NCI-H82 (cell line): ENCODE measurements around the gene MARVELD3.
"Not testable (repeated sequence)": the region's sequence is repeated elsewhere in the genome, so short reads cannot be mapped to it uniquely, and the experiment has no call there.

ENCODE experiments used
- DNase-seq: peaks from one replicate; lab custom pipeline; 2025; lab: John Stamatoyannopoulos, UW

Gene MARVELD3, protein sequence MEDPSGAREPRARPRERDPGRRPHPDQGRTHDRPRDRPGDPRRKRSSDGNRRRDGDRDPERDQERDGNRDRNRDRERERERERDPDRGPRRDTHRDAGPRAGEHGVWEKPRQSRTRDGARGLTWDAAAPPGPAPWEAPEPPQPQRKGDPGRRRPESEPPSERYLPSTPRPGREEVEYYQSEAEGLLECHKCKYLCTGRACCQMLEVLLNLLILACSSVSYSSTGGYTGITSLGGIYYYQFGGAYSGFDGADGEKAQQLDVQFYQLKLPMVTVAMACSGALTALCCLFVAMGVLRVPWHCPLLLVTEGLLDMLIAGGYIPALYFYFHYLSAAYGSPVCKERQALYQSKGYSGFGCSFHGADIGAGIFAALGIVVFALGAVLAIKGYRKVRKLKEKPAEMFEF

DNA sequence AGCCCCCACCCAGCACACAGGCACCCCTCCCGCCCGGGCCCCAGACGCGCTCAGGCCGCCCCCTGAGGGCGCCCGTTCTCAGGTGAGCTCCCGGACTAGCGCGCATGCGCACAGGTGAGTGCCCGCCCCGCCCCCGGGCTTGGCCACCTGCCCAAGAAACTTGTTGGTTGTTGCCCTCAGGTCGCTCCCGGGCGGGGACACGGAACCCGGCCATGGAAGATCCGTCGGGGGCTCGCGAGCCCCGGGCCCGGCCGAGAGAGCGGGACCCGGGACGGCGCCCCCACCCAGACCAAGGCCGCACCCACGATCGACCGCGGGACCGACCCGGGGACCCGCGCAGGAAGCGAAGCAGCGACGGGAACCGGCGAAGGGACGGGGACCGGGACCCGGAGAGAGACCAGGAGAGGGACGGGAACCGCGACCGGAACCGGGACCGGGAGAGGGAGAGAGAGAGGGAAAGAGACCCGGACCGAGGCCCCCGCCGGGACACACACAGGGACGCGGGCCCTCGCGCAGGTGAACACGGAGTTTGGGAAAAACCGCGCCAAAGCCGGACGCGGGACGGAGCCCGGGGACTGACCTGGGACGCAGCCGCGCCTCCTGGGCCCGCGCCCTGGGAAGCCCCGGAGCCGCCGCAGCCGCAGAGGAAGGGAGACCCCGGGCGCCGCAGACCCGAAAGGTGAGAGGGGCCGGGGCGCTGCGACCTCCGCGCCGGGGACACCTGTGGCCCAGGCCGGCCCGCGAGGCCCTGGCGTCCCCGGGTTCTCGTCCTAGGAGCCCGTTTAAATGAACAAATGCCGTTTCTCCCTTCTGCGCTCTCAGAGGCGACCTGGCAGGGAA is at the start of gene MARVELD3:
Gene MARVELD3, plus strand, starts transcription at position 167 of the 840 bp plus-strand sequence. Its CDS starts 46 bp downstream, at position 213.
- DNase-seq, result no peak

DNA sequence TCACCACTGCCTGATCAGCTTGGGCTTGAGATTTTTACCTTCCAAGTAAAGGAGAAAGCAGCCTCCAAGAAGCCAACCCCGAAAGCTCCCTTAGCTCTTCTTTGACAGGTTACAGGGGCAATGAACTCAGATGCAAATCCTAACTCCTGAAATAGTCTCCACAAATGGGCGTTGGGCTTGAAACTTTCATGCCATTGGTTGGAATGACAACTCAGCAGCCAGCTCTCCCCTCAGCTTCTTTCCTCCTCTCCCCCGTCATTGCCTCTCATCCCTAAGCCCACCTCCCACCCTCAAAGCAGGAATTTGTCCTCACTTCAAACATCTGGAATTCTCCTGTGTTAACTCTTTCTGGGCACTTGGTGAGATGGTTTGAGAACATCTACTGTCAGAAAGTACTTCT is 49.0 kb upstream of the MARVELD3 start, which contains the start of gene TAT:
Gene TAT, minus strand, starts transcription at position 122 of the 400 bp plus-strand sequence. CDS start 677 bp downstream, outside the sequence.
- DNase-seq, result no peak

DNA sequence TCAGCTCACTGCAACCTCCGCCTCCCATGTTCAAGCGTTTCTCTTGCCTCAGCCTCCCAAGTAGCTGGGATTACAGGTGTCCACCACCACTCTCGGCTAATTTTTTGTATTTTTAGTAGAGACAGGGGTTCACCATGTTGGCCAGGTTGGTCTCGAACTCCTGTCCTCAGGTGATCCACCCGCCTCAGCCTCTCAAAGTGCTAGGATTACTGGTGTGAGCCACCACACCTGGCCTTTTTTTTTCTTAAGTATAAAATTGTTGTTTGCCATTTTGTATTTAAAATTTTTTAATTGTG is 43.5 kb upstream of the MARVELD3 start:
- DNase-seq, result not testable (repeated sequence)

- DNase-seq, result no peak
Measured at GRCh38 chr16:71584543-71585317, 41.3 kb upstream of the MARVELD3 start.

DNA sequence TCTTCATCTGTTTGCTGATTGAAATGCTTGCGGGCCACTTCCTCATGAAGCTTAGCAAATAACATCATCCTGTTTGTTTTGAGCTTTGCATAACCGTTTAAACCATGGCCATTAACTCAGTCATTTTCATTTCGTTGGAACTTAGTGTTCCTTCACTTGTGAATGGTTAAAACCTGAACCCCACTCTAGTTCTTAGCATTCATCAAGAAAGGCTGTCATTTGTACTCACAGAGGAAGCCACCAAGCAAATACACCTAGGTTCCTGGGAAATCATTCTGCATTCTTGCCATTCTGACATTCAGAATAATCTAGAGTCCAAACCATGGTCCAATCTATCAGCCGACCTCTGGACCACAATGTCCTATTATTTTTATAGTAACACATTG is 40.7 kb upstream of the MARVELD3 start:
- DNase-seq, result no peak

GRCh38 chr16:71589334-71589733 is 36.6 kb upstream of the MARVELD3 start:
- not testable (repeated sequence) for DNase-seq

DNA sequence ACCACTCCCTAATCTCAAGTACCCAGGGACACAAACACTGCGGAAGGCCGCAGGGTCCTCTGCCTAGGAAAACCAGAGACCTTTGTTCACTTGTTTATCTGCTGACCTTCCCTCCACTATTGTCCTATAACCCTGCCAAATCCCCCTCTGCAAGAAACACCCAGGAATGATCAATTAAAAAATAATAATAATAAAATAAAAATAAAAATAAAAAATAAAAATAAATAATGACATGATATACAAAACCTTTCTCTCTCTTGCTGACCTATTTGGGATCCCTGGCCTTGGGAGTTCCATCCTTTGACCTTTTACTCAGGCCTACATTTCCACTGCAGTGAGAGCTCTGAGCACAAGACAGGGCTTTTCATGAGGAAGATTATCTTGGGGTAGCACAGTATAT is 35.9 kb upstream of the MARVELD3 start:
- DNase-seq, result not testable (repeated sequence)

- DNase-seq, result no peak
Measured at GRCh38 chr16:71590584-71590983, 35.4 kb upstream of the MARVELD3 start.

DNA sequence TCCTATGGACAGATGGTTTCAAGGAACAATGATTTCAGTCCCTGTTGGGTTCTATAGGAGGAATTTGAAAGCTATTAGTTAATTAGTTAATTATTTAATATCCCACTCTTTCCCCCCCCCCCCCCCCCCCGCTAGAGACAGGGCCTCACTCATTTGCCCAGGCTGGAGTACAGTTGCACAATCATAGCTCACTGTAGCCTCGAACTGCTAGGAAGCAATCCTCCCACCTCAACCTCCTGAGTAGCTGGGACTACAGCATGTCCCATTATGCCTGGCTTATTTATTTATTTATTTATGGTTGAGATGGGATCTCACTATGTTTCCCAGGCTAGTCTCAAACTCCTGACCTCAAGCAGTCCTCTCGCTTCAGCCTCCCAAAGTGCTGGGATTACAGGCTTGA is 34.1 kb upstream of the MARVELD3 start:
- DNase-seq, result no peak

DNA sequence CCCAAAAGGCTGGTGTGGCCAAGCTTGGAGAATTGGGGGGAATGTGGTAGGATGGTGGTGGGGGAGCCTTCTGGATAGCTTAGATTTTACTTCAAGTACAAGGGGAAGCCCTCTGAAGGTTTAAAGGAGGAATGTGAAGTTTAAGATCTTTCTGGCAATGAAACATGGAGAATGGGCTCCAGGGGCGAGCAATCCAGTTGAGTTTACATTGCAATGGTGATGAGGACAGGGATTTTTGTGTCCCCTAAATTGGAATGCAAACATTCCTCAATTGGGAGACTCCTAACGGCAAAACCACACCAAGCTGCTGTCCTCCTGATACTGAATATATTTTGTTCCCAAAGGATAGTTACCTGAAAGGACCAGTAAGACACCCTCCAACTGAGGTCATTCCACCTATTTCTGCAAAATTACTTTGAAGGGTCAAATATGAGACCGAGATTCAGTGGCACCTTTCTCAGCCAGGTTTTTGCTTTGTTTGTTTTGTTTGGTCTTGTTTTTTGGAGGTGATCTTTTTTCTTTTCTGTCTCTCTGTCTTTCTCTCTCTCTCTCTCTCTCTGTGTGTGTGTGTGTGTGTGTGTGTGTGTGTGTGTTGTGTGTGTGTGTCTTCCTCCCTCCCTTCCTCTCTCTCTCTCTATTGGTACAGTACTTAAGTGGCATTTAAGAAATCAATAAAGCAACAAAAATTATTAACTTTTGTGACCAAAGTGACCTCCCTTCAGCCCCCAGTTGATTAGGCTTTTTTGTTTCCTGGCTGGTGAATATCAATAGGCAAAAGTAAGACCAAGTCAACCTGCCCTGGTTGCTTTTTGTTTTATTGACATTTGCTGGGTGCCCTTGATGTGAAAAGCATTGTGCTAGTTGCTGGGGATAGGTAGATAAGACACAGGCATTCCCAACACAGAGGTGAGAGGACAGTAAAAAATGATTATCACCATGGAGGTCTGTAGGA is 32.7 kb upstream of the MARVELD3 start:
- no peak for DNase-seq

GRCh38 chr16:71594000-71594646 is 31.9 kb upstream of the MARVELD3 start:
- no peak for DNase-seq

DNA sequence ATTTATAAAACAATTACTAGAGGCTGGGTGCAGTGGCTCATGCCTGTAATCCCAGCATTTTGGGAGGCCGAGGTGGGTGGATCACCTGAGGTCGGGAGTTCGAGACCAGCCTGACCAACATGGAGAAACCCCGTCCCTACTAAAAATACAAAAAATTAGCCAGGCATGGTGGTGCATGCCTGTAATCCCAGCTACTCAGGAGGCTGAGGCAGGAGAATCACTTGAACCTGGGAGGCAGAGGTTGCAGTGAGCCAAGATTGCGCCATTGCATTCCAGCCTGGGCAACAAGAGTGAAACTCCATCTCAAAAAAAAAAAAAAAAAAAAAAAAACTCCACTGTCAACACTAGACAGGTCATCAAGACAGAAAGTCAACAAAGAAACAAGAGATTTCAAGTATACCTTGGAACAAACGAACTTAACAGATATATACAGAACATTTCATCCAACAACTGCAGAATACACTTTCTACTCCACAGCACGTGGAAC is 30.6 kb upstream of the MARVELD3 start:
- not testable (repeated sequence) for DNase-seq

GRCh38 chr16:71598426-71598825 is 27.6 kb upstream of the MARVELD3 start:
- DNase-seq, result not testable (repeated sequence)

GRCh38 chr16:71600822-71601221 is 25.2 kb upstream of the MARVELD3 start:
- no peak for DNase-seq

DNA sequence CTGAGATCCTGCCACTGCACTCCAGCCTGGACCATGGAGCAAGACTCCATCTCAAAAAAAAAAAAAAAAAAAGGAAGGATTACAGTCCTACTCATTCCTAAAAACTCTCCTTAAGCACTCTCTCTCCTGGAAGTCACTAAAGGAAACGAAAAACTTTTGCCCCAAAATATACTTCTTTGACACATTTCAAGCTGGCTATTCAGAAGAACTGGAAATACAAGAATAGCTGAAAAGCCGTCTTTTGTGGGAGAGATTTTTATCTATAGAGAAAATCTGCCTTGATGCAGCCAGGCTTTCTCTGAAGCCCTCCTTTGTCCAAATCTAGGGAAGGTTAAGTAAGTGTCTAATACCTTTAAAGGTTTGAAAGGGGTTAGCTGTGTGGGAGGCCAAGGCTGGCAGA is 16.9 kb upstream of the MARVELD3 start:
- no peak for DNase-seq

GRCh38 chr16:71610447-71610846 is 15.5 kb upstream of the MARVELD3 start:
- DNase-seq, result no peak

- DNase-seq, result peak; percentile 81
Measured at GRCh38 chr16:71610936-71611871, 14.8 kb upstream of the MARVELD3 start.

DNA sequence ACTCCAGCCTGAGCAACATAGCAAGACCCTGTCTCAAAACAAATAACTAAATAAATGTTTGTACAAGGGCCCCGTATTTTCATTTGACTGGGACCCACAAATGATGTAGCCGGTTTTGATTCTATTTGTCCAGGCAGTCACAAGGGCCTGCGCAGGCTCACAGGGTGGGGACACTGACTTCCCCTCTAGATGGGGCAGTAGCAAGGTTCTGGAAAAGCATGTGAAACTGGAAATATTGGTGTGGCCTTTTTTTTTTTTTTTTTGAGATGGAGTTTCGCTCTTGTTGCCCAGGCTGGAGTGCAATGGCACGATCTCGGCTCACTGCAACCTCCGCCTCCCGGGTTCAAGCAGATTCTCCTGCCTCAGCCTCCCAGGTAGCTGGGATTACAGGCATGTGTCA is 11.0 kb upstream of the MARVELD3 start:
- not testable (repeated sequence) for DNase-seq

GRCh38 chr16:71618429-71618828 is 7.6 kb upstream of the MARVELD3 start:
- no peak for DNase-seq
